IMR-90 (cell line): ENCODE measurements around the gene ABR. TPM values are rescaled to one million over a fixed set of nuclear protein-coding genes. Genes with fewer than 3 reads are reported as not detected.

Experiments
- ATAC-seq: fragments of 200-7000 bp; cut with Tn5 transposase; 2 replicates; pipeline ENCODE4 v1.9.1; 2020; ENCODE audit warnings: low read depth, mild to moderate bottlenecking, moderate library complexity
- BruUV-seq: library from RNA; stranded (reverse); fragments of 400-500 nt; replicated peaks from 2 replicates; lab custom pipeline; 2021; lab: Mats Ljungman, UMichigan
- CTCF ChIA-PET: fragments of 300-600 bp; formaldehyde crosslinking; extraction: SDS; loops from one replicate; lab custom pipeline; 2021; ENCODE audit warnings: antibody characterized with exemption; lab: Yijun Ruan, JAX
- POLR2A ChIA-PET: fragments of 300-600 bp; sonication (Branson Sonifier 250); formaldehyde crosslinking; loops from one replicate; lab custom pipeline; 2022; ENCODE audit warnings: antibody characterized with exemption; ENCODE audit not compliant: unreplicated experiment; lab: Charles Lee
- DNase-seq: peaks from one replicate; pipeline ENCODE4 v3.0.0; 2013
- H2AFZ ChIP-seq: replicated peaks from 2 replicates; pipeline ENCODE3; 2013; ENCODE audit warnings: low read length, mild to moderate bottlenecking; ENCODE audit not compliant: poor library complexity
- H2AK5ac ChIP-seq: 2 replicates; pipeline ENCODE4 v1.6.1; 2013; ENCODE audit warnings: low read depth, low read length, inconsistent platforms
- H2AK9ac ChIP-seq: replicated peaks from 2 replicates; pipeline ENCODE3; 2013; ENCODE audit warnings: mild to moderate bottlenecking, low read depth, low read length, moderate library complexity; ENCODE audit not compliant: poor library complexity
- H2BK120ac ChIP-seq: 2 replicates; pipeline ENCODE4 v1.6.1; 2013; ENCODE audit warnings: low read depth, low read length, inconsistent platforms
- H2BK15ac ChIP-seq: 3 replicates; pipeline ENCODE4 v1.6.1; 2013; ENCODE audit warnings: low read depth, low read length, inconsistent platforms
- H2BK20ac ChIP-seq: 2 replicates; pipeline ENCODE4 v1.6.1; 2013; ENCODE audit warnings: low read depth, mild to moderate bottlenecking, inconsistent platforms, low read length, moderate library complexity
- H2BK5ac ChIP-seq: 2 replicates; pipeline ENCODE4 v1.6.1; 2013; ENCODE audit warnings: mild to moderate bottlenecking, low read depth, low read length, inconsistent platforms; ENCODE audit not compliant: poor library complexity, severe bottlenecking
- H3K14ac ChIP-seq: replicated peaks from 2 replicates; pipeline ENCODE4 v1.6.1; 2013; ENCODE audit warnings: low read depth, low read length, inconsistent platforms
- H3K18ac ChIP-seq: 2 replicates; pipeline ENCODE4 v1.6.1; 2013; ENCODE audit warnings: low read depth, low read length, control low read depth
- H3K23ac ChIP-seq: 2 replicates; pipeline ENCODE4 v1.6.1; 2013; ENCODE audit warnings: low read depth, low read length, inconsistent platforms
- H3K27ac ChIP-seq: 2 replicates; pipeline ENCODE4 v1.5.1; 2013; ENCODE audit warnings: mild to moderate bottlenecking, control low read depth, low read length; ENCODE audit not compliant: insufficient read depth
- H3K27me3 ChIP-seq: 2 replicates; pipeline ENCODE4 v1.6.1; 2013; ENCODE audit warnings: low read length; ENCODE audit not compliant: control insufficient read depth, insufficient read depth
- H3K36me3 ChIP-seq: 2 replicates; pipeline ENCODE4 v1.6.1; 2013; ENCODE audit warnings: low read length, mixed read lengths; ENCODE audit not compliant: control insufficient read depth, insufficient read depth
- H3K4ac ChIP-seq: 2 replicates; pipeline ENCODE4 v1.6.1; 2013; ENCODE audit warnings: low read depth, low read length, inconsistent platforms
- H3K4me1 ChIP-seq: 2 replicates; pipeline ENCODE4 v1.6.1; 2013; ENCODE audit warnings: low read length, mixed read lengths; ENCODE audit not compliant: control insufficient read depth, insufficient read depth
- H3K4me2 ChIP-seq: 2 replicates; pipeline ENCODE4 v1.6.1; 2013; ENCODE audit warnings: low read depth, mild to moderate bottlenecking, control low read depth, low read length, moderate library complexity
- H3K4me3 ChIP-seq: 2 replicates; pipeline ENCODE4 v1.5.1; 2013; ENCODE audit warnings: low read depth, mild to moderate bottlenecking, control low read depth, low read length, moderate library complexity; ENCODE audit not compliant: insufficient read depth
- H3K56ac ChIP-seq: 2 replicates; pipeline ENCODE4 v1.6.1; 2013; ENCODE audit warnings: low read length, inconsistent platforms; ENCODE audit not compliant: insufficient read depth; ENCODE audit errors: extremely low read depth
- H3K79me1 ChIP-seq, 2 experiments: 2 replicates each; pipeline ENCODE4 v1.6.1; 2013; ENCODE audit warnings: low read length in 2 of 2, inconsistent platforms in 1 of 2, low read depth in 1 of 2
- H3K9ac ChIP-seq: 2 replicates; pipeline ENCODE4 v1.6.1; 2013; ENCODE audit warnings: low read depth, low read length, control low read depth
- H3K9me1 ChIP-seq: 2 replicates; pipeline ENCODE4 v1.6.1; 2013; ENCODE audit warnings: low read length, inconsistent platforms; ENCODE audit not compliant: insufficient read depth
- H3K9me3 ChIP-seq: 2 replicates; pipeline ENCODE4 v1.6.1; 2013; ENCODE audit warnings: low read length; ENCODE audit not compliant: control insufficient read depth, insufficient read depth
- H4K20me1 ChIP-seq: 2 replicates; pipeline ENCODE4 v1.6.1; 2013; ENCODE audit warnings: low read length, inconsistent platforms; ENCODE audit not compliant: insufficient read depth
- H4K5ac ChIP-seq: 2 replicates; pipeline ENCODE4 v1.6.1; 2013; ENCODE audit warnings: mild to moderate bottlenecking, low read depth, low read length, control low read depth
- H4K8ac ChIP-seq, 2 experiments: 2 replicates each; pipeline ENCODE4 v1.6.1; 2013; ENCODE audit warnings: low read depth in 2 of 2, low read length in 2 of 2, control low read depth in 1 of 2, inconsistent platforms in 1 of 2
- H4K91ac ChIP-seq: 2 replicates; pipeline ENCODE4 v1.6.1; 2013; ENCODE audit warnings: low read depth, low read length, inconsistent platforms; ENCODE audit not compliant: insufficient read depth
- CEBPB ChIP-seq: IDR thresholded peaks from 2 replicates; pipeline ENCODE4 v1.6.1; 2012; ENCODE audit warnings: low read depth, low read length, improper control_type of control experiment
- MXI1 ChIP-seq: IDR thresholded peaks from 2 replicates; pipeline ENCODE4 v1.6.1; 2012; ENCODE audit warnings: low read depth, mild to moderate bottlenecking, low read length, moderate library complexity, borderline replicate concordance
- POLR2A ChIP-seq: IDR thresholded peaks from 2 replicates; pipeline ENCODE4 v1.6.1; 2012; ENCODE audit warnings: mild to moderate bottlenecking, low read depth, low read length
- SMC3 ChIP-seq: fragments of 150-350 bp; IDR thresholded peaks from 2 replicates; pipeline ENCODE4 v1.6.1; 2016; ENCODE audit warnings: low read depth, mild to moderate bottlenecking, antibody characterized with exemption, low read length, moderate library complexity
- WGBS, 2 experiments: methylation state at CpG; one replicate each; pipeline versions ENCODE4 v1.1.5 to v1.1.7; 2013; ENCODE audit warnings: missing lambda C conversion rate in 2 of 2; ENCODE audit not compliant: insufficient read length in 1 of 2; ENCODE audit errors: extremely low coverage in 2 of 2; 5-methylcytosine and 5-hydroxymethylcytosine counted together
- dilution Hi-C: fragments of 300-500 bp; cut with HindIII; formaldehyde crosslinking; loops from one replicate; pipeline ENCODE4 v1.14.3; 2018; ENCODE audit warnings: low sequenced_read_pairs; ENCODE audit not compliant: unreplicated experiment
- in situ Hi-C: fragments of 300-500 bp; cut with MboI; formaldehyde crosslinking; loops from 3 replicates; pipeline ENCODE4 v1.14.3; 2019; ENCODE audit warnings: low sequenced_read_pairs, inconsistent platforms, mixed read lengths
- intact Hi-C: fragments of 100-400 bp; cut with micrococcal nuclease; formaldehyde crosslinking; loops from 2 replicates; pipeline ENCODE4 v1.10.0; 2022
- polyA plus RNA-seq, 3 experiments: library from polyadenylated mRNA; depleted of rRNA; stranded (reverse); fragments of >200 nt; gene quantifications; 2 replicates each; pipeline ENCODE4 v1.2.3, GENCODE V29; 2012; ENCODE audit warnings: low replicate concordance in 1 of 3
- total RNA-seq: library from RNA; depleted of rRNA; stranded (reverse); fragments of >200 nt; gene quantifications from 2 replicates; pipeline ENCODE4 v1.2.3, GENCODE V29; 2012

ABR gene
- total and polyA plus RNA-seq, 2 of the 4 experiments (the other 2 are of a cell fraction), result 28.3 to 79.7 TPM

DNA sequence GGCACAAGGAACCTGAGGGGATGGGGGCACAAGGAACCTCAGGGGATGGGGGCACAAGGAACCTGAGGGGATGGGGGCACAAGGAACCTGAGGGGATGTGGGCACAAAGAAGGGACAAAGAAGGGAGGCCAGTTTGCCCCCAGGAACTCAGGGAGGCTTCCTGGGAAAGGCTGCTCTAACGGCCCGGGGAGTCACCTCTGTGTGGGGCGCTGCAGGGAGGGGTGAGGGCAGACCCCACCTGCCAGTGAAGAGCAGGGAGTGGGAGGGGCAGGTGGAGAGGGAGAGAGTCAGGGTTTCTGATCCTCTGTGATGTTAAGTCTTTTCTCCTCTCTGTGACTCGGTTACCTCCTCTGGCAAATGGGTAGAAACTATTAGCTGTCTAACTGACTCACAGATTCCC, 125.1 kb downstream of the ABR start:
- WGBS, 2 experiments, result 100% methylated on average over 2 of the region's 4 CpGs; no CpG with 5 or more reads in 1 of the 2 experiments
- Histone ChIP-seq H3K4me2 (no peak overlapping the region), H4K91ac (no peak overlapping the region), H3K18ac (no peak overlapping the region), H3K27ac (no peak overlapping the region), H3K23ac (no peak overlapping the region), H3K79me1 (peaks cover 0 to 6% of the 10 kb centered on the region in 2 experiments; a peak in 2 of 4 replicates), H4K8ac (no peak overlapping the region), H2BK120ac (no peak overlapping the region), H3K9ac (no peak overlapping the region), H2AK5ac (no peak overlapping the region), H3K4me1 (no peaks in the 10 kb centered on the region), H3K36me3 (peaks cover 54% of the 10 kb centered on the region), H3K4me3 (no peak overlapping the region), H3K27me3 (no peaks in the 10 kb centered on the region), H3K14ac (no peak overlapping the region), H2BK5ac (no peak overlapping the region), H4K20me1 (peaks cover 26% of the 10 kb centered on the region), H3K56ac (no peak overlapping the region), H2BK15ac (no peak overlapping the region), H2BK20ac (no peak overlapping the region), H3K9me3 (no peaks in the 10 kb centered on the region), H2AK9ac (no peak overlapping the region), H3K9me1 (no peaks in the 10 kb centered on the region), H4K5ac (no peak overlapping the region), H2AFZ (no peak overlapping the region), H3K4ac (no peak overlapping the region)
- DNase-seq (no peak), ATAC-seq (no peak)
- intact Hi-C loops, result no loop called here
- in situ Hi-C loops, result no loop called here
- dilution Hi-C loops, result no loop called here
- no TSS peak for BruUV-seq
- no peak for TF ChIP-seq POLR2A
- TF ChIP-seq MXI1, result no peak
- no peak for TF ChIP-seq CEBPB
- TF ChIP-seq SMC3, result no peak
- CTCF ChIA-PET, result interaction anchor here (2.6 kb wide), 1 partner anchor 53 kb away, joined by 25 read pairs; no protein-coding TSS in a partner anchor
- POLR2A ChIA-PET, result no interaction called here
